GM23338 (cell line): ENCODE measurements around the gene TAF7L. TPM values are rescaled to one million over a fixed set of nuclear protein-coding genes. Genes with fewer than 3 reads are reported as not detected.
"Not testable (repeated sequence)": the region's sequence is repeated elsewhere in the genome, so short reads cannot be mapped to it uniquely, and the experiment has no call there.

Source experiments
- ATAC-seq: fragments of 200-7000 bp; cut with Tn5 transposase; 3 replicates; pipeline ENCODE4 v1.9.1; 2020
- DNase-seq: peaks from one replicate; pipeline ENCODE4 v3.0.0-alpha.2; 2015; ENCODE audit warnings: low spot score
- H2AFZ ChIP-seq: fragments of 200-600 bp; sonication (generic); 2 replicates; pipeline ENCODE4 v1.8.0; 2016; ENCODE audit warnings: antibody characterized with exemption, mild to moderate bottlenecking, moderate library complexity
- H3F3A ChIP-seq: fragments of 200-600 bp; sonication (generic); replicated peaks from 2 replicates; pipeline ENCODE4 v1.8.0; 2017; ENCODE audit warnings: antibody characterized with exemption, mixed run types, low read depth
- H3K27ac ChIP-seq: fragments of 200-600 bp; sonication (generic); 2 replicates; pipeline ENCODE4 v1.6.1; 2016; ENCODE audit warnings: low read depth
- H3K27me3 ChIP-seq: fragments of 200-600 bp; sonication (generic); 2 replicates; pipeline ENCODE4 v1.8.0; 2016; ENCODE audit warnings: mild to moderate bottlenecking, mixed run types, moderate library complexity; ENCODE audit not compliant: insufficient read depth
- H3K36me3 ChIP-seq: fragments of 200-600 bp; sonication (generic); 2 replicates; pipeline ENCODE4 v1.8.0; 2016; ENCODE audit warnings: mild to moderate bottlenecking; ENCODE audit not compliant: insufficient read depth
- H3K4me1 ChIP-seq: fragments of 200-600 bp; sonication (generic); 2 replicates; pipeline ENCODE4 v1.8.0; 2016; ENCODE audit warnings: mild to moderate bottlenecking, moderate library complexity; ENCODE audit not compliant: insufficient read depth
- H3K4me2 ChIP-seq: fragments of 200-600 bp; sonication (generic); 2 replicates; pipeline ENCODE4 v1.7.1; 2017; ENCODE audit warnings: mixed run types
- H3K4me3 ChIP-seq: fragments of 200-600 bp; sonication (generic); 2 replicates; pipeline ENCODE4 v1.6.1; 2016; ENCODE audit warnings: mixed run types
- H3K79me2 ChIP-seq: fragments of 200-600 bp; sonication (generic); replicated peaks from 2 replicates; pipeline ENCODE4 v1.8.0; 2017; ENCODE audit warnings: mild to moderate bottlenecking; ENCODE audit not compliant: insufficient read depth
- H3K9me2 ChIP-seq: fragments of 200-600 bp; sonication (generic); 2 replicates; pipeline ENCODE4 v1.8.0; 2017; ENCODE audit not compliant: insufficient read depth
- H4K20me1 ChIP-seq: fragments of 200-600 bp; sonication (generic); replicated peaks from 2 replicates; pipeline ENCODE4 v1.8.0; 2017; ENCODE audit warnings: mild to moderate bottlenecking; ENCODE audit not compliant: insufficient read depth
- H3K27ac Mint-ChIP-seq: 2 replicates; pipeline ENCODE4 v1.8.0; 2020; ENCODE audit warnings: inconsistent platforms, mild to moderate bottlenecking, moderate library complexity, mixed read lengths
- H3K27me3 Mint-ChIP-seq: 3 replicates; pipeline ENCODE4 v1.8.0; 2022; ENCODE audit warnings: low read depth, mild to moderate bottlenecking, moderate library complexity, mixed read lengths, inconsistent platforms; ENCODE audit not compliant: insufficient read depth, poor library complexity
- H3K36me3 Mint-ChIP-seq: 3 replicates; pipeline ENCODE4 v1.8.0; 2021; ENCODE audit warnings: low read depth, mild to moderate bottlenecking, inconsistent platforms, moderate library complexity, mixed read lengths
- H3K4me1 Mint-ChIP-seq: 3 replicates; pipeline ENCODE4 v1.8.0; 2020; ENCODE audit warnings: mild to moderate bottlenecking, inconsistent platforms, mixed read lengths
- H3K4me3 Mint-ChIP-seq: 3 replicates; pipeline ENCODE4 v1.8.0; 2021; ENCODE audit warnings: moderate library complexity, mild to moderate bottlenecking, inconsistent platforms, mixed read lengths
- H3K9me3 Mint-ChIP-seq: 3 replicates; pipeline ENCODE4 v1.8.0; 2020; ENCODE audit warnings: moderate library complexity, mild to moderate bottlenecking, inconsistent platforms, mixed read lengths
- CREB1 ChIP-seq: fragments of 250-450 bp; sonication (Bioruptor Pico); IDR thresholded peaks from 2 replicates; pipeline ENCODE4 v1.5.0; 2020; ENCODE audit warnings: low read depth, mild to moderate bottlenecking, moderate library complexity
- EZH2 ChIP-seq: fragments of 200-600 bp; sonication (generic); IDR thresholded peaks from one replicate; pipeline ENCODE4 v1.8.0; 2017; ENCODE audit warnings: antibody characterized with exemption, mild to moderate bottlenecking, low read depth; ENCODE audit not compliant: unreplicated experiment
- JUNB ChIP-seq: IDR thresholded peaks from one replicate; pipeline ENCODE4 v1.6.1; 2016; ENCODE audit warnings: antibody characterized with exemption; ENCODE audit not compliant: unreplicated experiment
- NANOG ChIP-seq: IDR thresholded peaks from 2 replicates; pipeline ENCODE4 v1.6.1; 2016; ENCODE audit warnings: antibody characterized with exemption, borderline replicate concordance
- POLR2AphosphoS5 ChIP-seq: IDR thresholded peaks from 2 replicates; pipeline ENCODE4 v1.6.1; 2016; ENCODE audit warnings: antibody characterized with exemption, low read depth
- ZNF114 ChIP-seq: fragments of 250-450 bp; sonication (Bioruptor Pico); IDR thresholded peaks from 2 replicates; pipeline ENCODE4 v1.5.0; 2020; ENCODE audit warnings: mild to moderate bottlenecking, moderate library complexity
- ZNF331 ChIP-seq: fragments of 250-450 bp; sonication (Bioruptor Pico); IDR thresholded peaks from 2 replicates; pipeline ENCODE4 v1.5.0; 2020; ENCODE audit warnings: low read depth, mild to moderate bottlenecking, moderate library complexity
- polyA plus RNA-seq: library from polyadenylated mRNA; unstranded; fragments of >200 nt; fragmentation: Nextera tagmentation; extraction: Ambion mirVana; gene quantifications from 2 replicates; pipeline ENCODE4 v1.2.1, GENCODE V29; 2016
- total RNA-seq: library from RNA; depleted of rRNA; stranded (reverse); fragments of >200 nt; shearing (Covaris generic); gene quantifications from 2 replicates; pipeline ENCODE4 v1.2.3, GENCODE V29; 2014
- TF ChIP-seq, protein P1 (sequence below), 2 experiments: fragments of 200-600 bp in 1 of 2; sonication (generic) in 1 of 2; conservative IDR thresholded peaks; 2 replicates each; pipeline versions ENCODE4 v1.5.1 to v1.6.1; 2016 to 2017; ENCODE audit warnings: antibody characterized with exemption in 2 of 2, low read depth in 2 of 2, mild to moderate bottlenecking in 2 of 2, moderate library complexity in 1 of 2
- TF ChIP-seq, protein P2 (sequence below): IDR thresholded peaks from one replicate; pipeline ENCODE4 v1.6.1; 2018; ENCODE audit warnings: antibody characterized with exemption; ENCODE audit not compliant: unreplicated experiment

The TAF7L gene
- total and polyA plus RNA-seq, 2 experiments from 2014 or later: 0.66 TPM; not detected in 1

DNA sequence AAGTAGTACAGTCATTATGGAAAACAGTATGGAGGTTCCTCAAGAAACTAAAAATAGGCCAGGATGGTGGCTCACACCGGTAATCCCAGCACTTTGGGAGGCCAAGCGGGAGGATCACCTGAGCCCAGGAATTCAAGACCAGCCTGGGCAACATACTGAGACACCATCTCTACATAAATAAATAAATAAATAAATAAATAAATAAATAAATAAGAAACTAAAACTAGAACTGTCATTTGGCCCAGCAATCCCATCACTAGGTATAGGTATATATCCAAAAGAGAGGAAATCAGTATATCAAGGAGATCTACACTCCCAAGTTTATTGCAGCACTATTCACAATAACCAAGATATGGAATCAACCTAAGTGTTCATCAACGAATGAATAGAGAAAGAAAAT is 4.5 kb upstream of the TAF7L start:
- not testable (repeated sequence) for H3K4me2 ChIP-seq, H3K9me3 Mint-ChIP-seq, H3K4me1 Mint-ChIP-seq, H3K36me3 Mint-ChIP-seq, H3K27ac ChIP-seq, DNase-seq, H2AFZ ChIP-seq, H3K27ac Mint-ChIP-seq, H4K20me1 ChIP-seq, H3K27me3 Mint-ChIP-seq, H3K9me2 ChIP-seq, ATAC-seq, H3K79me2 ChIP-seq, H3K4me3 ChIP-seq, H3K4me3 Mint-ChIP-seq, H3F3A ChIP-seq, H3K36me3 ChIP-seq, H3K4me1 ChIP-seq
- peaks cover 13% of the 10 kb centered on the region for H3K27me3 ChIP-seq

DNA sequence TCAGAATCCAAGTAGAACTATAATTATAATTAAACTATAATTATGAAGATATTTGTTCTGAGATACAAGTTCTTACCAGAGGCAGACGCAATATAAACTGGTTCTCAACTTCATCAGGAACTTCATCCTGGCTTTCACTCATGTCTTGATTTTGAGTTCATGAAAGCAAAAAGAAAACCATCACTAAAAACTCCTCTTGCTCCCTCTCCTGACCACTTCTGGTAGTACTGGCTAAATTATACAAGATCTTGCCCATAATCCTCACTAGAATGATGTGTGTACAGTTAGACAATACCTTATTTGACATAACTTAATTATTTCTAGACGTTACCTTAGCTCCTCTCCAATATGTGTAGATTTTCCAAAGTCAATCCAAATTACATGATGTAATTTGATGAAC is 3.7 kb downstream of the TAF7L start:
- Histone ChIP-seq H2AFZ (no peak overlapping the region), H4K20me1 (no peaks in the 10 kb centered on the region), H3K4me2 (no peak overlapping the region), H3K79me2 (no peaks in the 10 kb centered on the region), H3K27ac (no peak overlapping the region), H3F3A (no peaks in the 10 kb centered on the region), H3K36me3 (no peaks in the 10 kb centered on the region), H3K9me2 (no peaks in the 10 kb centered on the region), H3K4me1 (no peaks in the 10 kb centered on the region), H3K4me3 (no peak overlapping the region), H3K27me3 (peaks cover 21% of the 10 kb centered on the region)
- DNase-seq: peak; percentile 57
- H3K9me3 Mint-ChIP-seq: peaks cover 2% of the 10 kb centered on the region; the same call in 2 of the 3 replicates
- H3K27me3 Mint-ChIP-seq: peaks cover 2% of the 10 kb centered on the region
- TF ChIP-seq JUNB (no peak), ZNF114 (no peak), NANOG (no peak)
- TF ChIP-seq, protein P1, sequence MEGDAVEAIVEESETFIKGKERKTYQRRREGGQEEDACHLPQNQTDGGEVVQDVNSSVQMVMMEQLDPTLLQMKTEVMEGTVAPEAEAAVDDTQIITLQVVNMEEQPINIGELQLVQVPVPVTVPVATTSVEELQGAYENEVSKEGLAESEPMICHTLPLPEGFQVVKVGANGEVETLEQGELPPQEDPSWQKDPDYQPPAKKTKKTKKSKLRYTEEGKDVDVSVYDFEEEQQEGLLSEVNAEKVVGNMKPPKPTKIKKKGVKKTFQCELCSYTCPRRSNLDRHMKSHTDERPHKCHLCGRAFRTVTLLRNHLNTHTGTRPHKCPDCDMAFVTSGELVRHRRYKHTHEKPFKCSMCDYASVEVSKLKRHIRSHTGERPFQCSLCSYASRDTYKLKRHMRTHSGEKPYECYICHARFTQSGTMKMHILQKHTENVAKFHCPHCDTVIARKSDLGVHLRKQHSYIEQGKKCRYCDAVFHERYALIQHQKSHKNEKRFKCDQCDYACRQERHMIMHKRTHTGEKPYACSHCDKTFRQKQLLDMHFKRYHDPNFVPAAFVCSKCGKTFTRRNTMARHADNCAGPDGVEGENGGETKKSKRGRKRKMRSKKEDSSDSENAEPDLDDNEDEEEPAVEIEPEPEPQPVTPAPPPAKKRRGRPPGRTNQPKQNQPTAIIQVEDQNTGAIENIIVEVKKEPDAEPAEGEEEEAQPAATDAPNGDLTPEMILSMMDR (conservative IDR thresholded peaks at IDR 0.05; ENCODE audit: low read depth in 2 of 2): peak; percentile 51 to 53
- H3K27ac Mint-ChIP-seq: no peak overlapping the region
- no peaks in the 10 kb centered on the region for H3K36me3 Mint-ChIP-seq
- ATAC-seq: no peak
- H3K4me1 Mint-ChIP-seq: no peaks in the 10 kb centered on the region
- no peak overlapping the region for H3K4me3 Mint-ChIP-seq

DNA sequence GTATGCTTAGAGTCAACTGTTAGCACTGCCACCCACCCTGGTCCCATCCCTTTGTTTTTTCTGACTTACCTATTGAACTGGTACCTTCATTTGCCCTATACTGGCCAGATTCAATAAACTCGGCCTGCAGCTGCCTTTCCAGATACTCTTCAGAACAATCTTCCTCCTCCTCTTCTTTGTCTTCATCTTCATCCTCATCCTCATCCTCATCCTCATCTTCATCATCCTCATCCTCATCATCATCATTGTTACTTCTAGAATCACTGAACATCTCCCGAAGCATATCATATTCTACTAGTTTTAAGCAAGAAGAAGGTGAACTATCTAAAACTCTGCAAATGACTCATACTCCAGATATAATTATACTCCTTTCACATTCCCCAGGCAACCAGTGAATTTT is 14.9 kb downstream of the TAF7L start:
- Mint-ChIP-seq H3K4me1 (no peaks in the 10 kb centered on the region), H3K36me3 (no peaks in the 10 kb centered on the region)
- TF ChIP-seq, protein P2, sequence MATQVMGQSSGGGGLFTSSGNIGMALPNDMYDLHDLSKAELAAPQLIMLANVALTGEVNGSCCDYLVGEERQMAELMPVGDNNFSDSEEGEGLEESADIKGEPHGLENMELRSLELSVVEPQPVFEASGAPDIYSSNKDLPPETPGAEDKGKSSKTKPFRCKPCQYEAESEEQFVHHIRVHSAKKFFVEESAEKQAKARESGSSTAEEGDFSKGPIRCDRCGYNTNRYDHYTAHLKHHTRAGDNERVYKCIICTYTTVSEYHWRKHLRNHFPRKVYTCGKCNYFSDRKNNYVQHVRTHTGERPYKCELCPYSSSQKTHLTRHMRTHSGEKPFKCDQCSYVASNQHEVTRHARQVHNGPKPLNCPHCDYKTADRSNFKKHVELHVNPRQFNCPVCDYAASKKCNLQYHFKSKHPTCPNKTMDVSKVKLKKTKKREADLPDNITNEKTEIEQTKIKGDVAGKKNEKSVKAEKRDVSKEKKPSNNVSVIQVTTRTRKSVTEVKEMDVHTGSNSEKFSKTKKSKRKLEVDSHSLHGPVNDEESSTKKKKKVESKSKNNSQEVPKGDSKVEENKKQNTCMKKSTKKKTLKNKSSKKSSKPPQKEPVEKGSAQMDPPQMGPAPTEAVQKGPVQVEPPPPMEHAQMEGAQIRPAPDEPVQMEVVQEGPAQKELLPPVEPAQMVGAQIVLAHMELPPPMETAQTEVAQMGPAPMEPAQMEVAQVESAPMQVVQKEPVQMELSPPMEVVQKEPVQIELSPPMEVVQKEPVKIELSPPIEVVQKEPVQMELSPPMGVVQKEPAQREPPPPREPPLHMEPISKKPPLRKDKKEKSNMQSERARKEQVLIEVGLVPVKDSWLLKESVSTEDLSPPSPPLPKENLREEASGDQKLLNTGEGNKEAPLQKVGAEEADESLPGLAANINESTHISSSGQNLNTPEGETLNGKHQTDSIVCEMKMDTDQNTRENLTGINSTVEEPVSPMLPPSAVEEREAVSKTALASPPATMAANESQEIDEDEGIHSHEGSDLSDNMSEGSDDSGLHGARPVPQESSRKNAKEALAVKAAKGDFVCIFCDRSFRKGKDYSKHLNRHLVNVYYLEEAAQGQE: no peak
- TF ChIP-seq ZNF331 (no peak), EZH2 (no peak), NANOG (no peak), POLR2AphosphoS5 (no peak), CREB1 (no peak)
- TF ChIP-seq, protein P1 (conservative IDR thresholded peaks at IDR 0.05; ENCODE audit: low read depth in 2 of 2): no peak

More for the DNA sequence above, 14.9 kb downstream of the TAF7L start:
- H3K4me3 ChIP-seq: no peak overlapping the region
- no peak for DNase-seq
- no peak overlapping the region for H3K27ac ChIP-seq
- no peak for ATAC-seq
- H3K4me1 ChIP-seq: no peaks in the 10 kb centered on the region
- H3K27me3 Mint-ChIP-seq: no peaks in the 10 kb centered on the region
- H3K4me2 ChIP-seq: no peak overlapping the region
- no peaks in the 10 kb centered on the region for H4K20me1 ChIP-seq
- H3K9me3 Mint-ChIP-seq: no peaks in the 10 kb centered on the region
- H2AFZ ChIP-seq: no peak overlapping the region
- no peaks in the 10 kb centered on the region for H3K27me3 ChIP-seq
- H3K27ac Mint-ChIP-seq: no peak overlapping the region
- H3K4me3 Mint-ChIP-seq: no peak overlapping the region
- H3K9me2 ChIP-seq: no peaks in the 10 kb centered on the region
- no peaks in the 10 kb centered on the region for H3F3A ChIP-seq
- H3K36me3 ChIP-seq: no peaks in the 10 kb centered on the region
- H3K79me2 ChIP-seq: no peaks in the 10 kb centered on the region
